Loucy (cell line): Measurements from ENCODE around the gene CTBP2.

ENCODE experiments used
- H2AFZ ChIP-seq: fragments of 200-600 bp; sonication (generic); 2 replicates; pipeline ENCODE4 v1.6.0; 2016; ENCODE audit warnings: antibody characterized with exemption, mild to moderate bottlenecking, low read length, moderate library complexity
- H3F3A ChIP-seq: fragments of 200-600 bp; 2 replicates; pipeline ENCODE4 v1.6.0; 2016; ENCODE audit warnings: antibody characterized with exemption, low read depth, mild to moderate bottlenecking
- H3K27me3 ChIP-seq: fragments of 200-600 bp; sonication (generic); 2 replicates; pipeline ENCODE4 v1.6.1; 2014; ENCODE audit warnings: low read length, mild to moderate bottlenecking; ENCODE audit not compliant: insufficient read depth, poor library complexity, severe bottlenecking
- H3K36me3 ChIP-seq: fragments of 200-600 bp; sonication (generic); 2 replicates; pipeline ENCODE4 v1.6.1; 2016; ENCODE audit warnings: low read length; ENCODE audit not compliant: insufficient read depth
- H3K4me1 ChIP-seq: fragments of 200-600 bp; sonication (generic); 2 replicates; pipeline ENCODE4 v1.5.1; 2014; ENCODE audit warnings: low read length, mild to moderate bottlenecking; ENCODE audit not compliant: insufficient read depth, poor library complexity, severe bottlenecking
- H3K4me2 ChIP-seq: fragments of 200-600 bp; sonication (generic); 2 replicates; pipeline ENCODE4 v1.6.0; 2014; ENCODE audit warnings: antibody characterized with exemption, low read length, low read depth, mild to moderate bottlenecking; ENCODE audit not compliant: poor library complexity, severe bottlenecking
- H3K4me3 ChIP-seq: fragments of 200-600 bp; sonication (generic); 2 replicates; pipeline ENCODE4 v1.5.1; 2014; ENCODE audit warnings: low read length, mild to moderate bottlenecking, mixed read lengths; ENCODE audit not compliant: poor library complexity, severe bottlenecking
- H3K79me2 ChIP-seq: fragments of 200-600 bp; sonication (generic); 2 replicates; pipeline ENCODE4 v1.6.1; 2014; ENCODE audit warnings: low read length; ENCODE audit not compliant: insufficient read depth
- H3K9ac ChIP-seq: fragments of 200-600 bp; sonication (generic); 2 replicates; pipeline ENCODE4 v1.6.0; 2014; ENCODE audit warnings: mild to moderate bottlenecking, low read depth, low read length, moderate library complexity; ENCODE audit not compliant: poor library complexity, severe bottlenecking
- H3K9me2 ChIP-seq: fragments of 200-600 bp; sonication (generic); replicated peaks from 2 replicates; pipeline ENCODE4 v1.6.1; 2016; ENCODE audit warnings: low read depth, low read length, mixed read lengths
- H3K9me3 ChIP-seq: fragments of 200-600 bp; sonication (generic); 2 replicates; pipeline ENCODE4 v1.6.1; 2014; ENCODE audit warnings: mild to moderate bottlenecking, antibody characterized with exemption, low read length, low read depth; ENCODE audit not compliant: insufficient read depth
- H4K20me1 ChIP-seq: fragments of 200-600 bp; sonication (generic); 2 replicates; pipeline ENCODE4 v1.6.0; 2014; ENCODE audit warnings: antibody characterized with exemption, low read length, mild to moderate bottlenecking; ENCODE audit not compliant: insufficient read depth, poor library complexity, severe bottlenecking
- CTCF ChIP-seq: fragments of 200-600 bp; sonication (generic); conservative IDR thresholded peaks from 2 replicates; pipeline ENCODE4 v1.5.1; 2014; ENCODE audit warnings: mild to moderate bottlenecking, antibody characterized with exemption, low read length
- EZH2phosphoT487 ChIP-seq: fragments of 200-600 bp; IDR thresholded peaks from 2 replicates; pipeline ENCODE4 v1.6.1; 2018; ENCODE audit warnings: antibody characterized with exemption, mild to moderate bottlenecking, moderate library complexity, borderline replicate concordance

Gene CTBP2

GRCh38 chr10:125001313-125002046 lies 158.9 kb downstream of the CTBP2 start:
- H4K20me1 ChIP-seq, result no peaks in the 10 kb centered on the region

GRCh38 chr10:125000366-125001312 lies 159.7 kb downstream of the CTBP2 start:
- H3K27me3 ChIP-seq, result no peaks in the 10 kb centered on the region
- peaks cover 3% of the 10 kb centered on the region for H3K4me1 ChIP-seq
- no peak overlapping the region for H3K9ac ChIP-seq
- no peaks in the 10 kb centered on the region for H3K36me3 ChIP-seq
- no peak overlapping the region for H3K4me3 ChIP-seq
- H3K9me2 ChIP-seq, result no peaks in the 10 kb centered on the region
- peak; percentile 34 for TF ChIP-seq CTCF
- no peak for TF ChIP-seq EZH2phosphoT487
- no peaks in the 10 kb centered on the region for H3F3A ChIP-seq
- H3K79me2 ChIP-seq, result no peaks in the 10 kb centered on the region
- H3K4me2 ChIP-seq, result peak overlapping the region; percentile 10
- no peaks in the 10 kb centered on the region for H3K9me3 ChIP-seq
- H4K20me1 ChIP-seq, result no peaks in the 10 kb centered on the region
- H2AFZ ChIP-seq, result no peak overlapping the region; the same call in 1 of the 2 replicates

More at GRCh38 chr10:125001313-125002046, 158.9 kb downstream of the CTBP2 start:
- Histone ChIP-seq H3K9me2 (no peaks in the 10 kb centered on the region), H3K36me3 (no peaks in the 10 kb centered on the region), H3K9ac (no peak overlapping the region), H3K9me3 (no peaks in the 10 kb centered on the region), H3F3A (no peaks in the 10 kb centered on the region), H3K79me2 (no peaks in the 10 kb centered on the region), H3K4me3 (no peak overlapping the region), H2AFZ (no peak overlapping the region), H3K27me3 (no peaks in the 10 kb centered on the region), H3K4me1 (peaks cover 3% of the 10 kb centered on the region), H3K4me2 (no peak overlapping the region)
- TF ChIP-seq CTCF (no peak), EZH2phosphoT487 (no peak)

GRCh38 chr10:124999433-125000365 lies 160.7 kb downstream of the CTBP2 start:
- H3K36me3 ChIP-seq, result no peaks in the 10 kb centered on the region
- H3K9me3 ChIP-seq, result no peaks in the 10 kb centered on the region
- H3K27me3 ChIP-seq, result no peaks in the 10 kb centered on the region
- H3K9ac ChIP-seq, result no peak overlapping the region
- TF ChIP-seq EZH2phosphoT487 (no peak), CTCF (no peak)
- no peak overlapping the region for H3K4me3 ChIP-seq
- H4K20me1 ChIP-seq, result no peaks in the 10 kb centered on the region
- no peaks in the 10 kb centered on the region for H3K79me2 ChIP-seq
- H3F3A ChIP-seq, result no peaks in the 10 kb centered on the region
- H2AFZ ChIP-seq, result no peak overlapping the region; the same call in 1 of the 2 replicates
- H3K4me2 ChIP-seq, result peak overlapping the region; percentile 10
- H3K4me1 ChIP-seq, result peaks cover 3% of the 10 kb centered on the region
- no peaks in the 10 kb centered on the region for H3K9me2 ChIP-seq
